GM12872 (cell line): Measurements from ENCODE around the gene MAGI1.

Experiments
- CTCF ChIP-seq: IDR thresholded peaks from 3 replicates; pipeline ENCODE4 v1.5.1; 2011; ENCODE audit warnings: low read depth, mild to moderate bottlenecking, low read length, moderate library complexity; ENCODE audit not compliant: insufficient read depth

The MAGI1 gene

GRCh38 chr3:65908588-65908987 lies 130.1 kb downstream of the MAGI1 start:
- no peak for TF ChIP-seq CTCF

GRCh38 chr3:65907232-65908130 lies 131.2 kb downstream of the MAGI1 start:
- no peak for TF ChIP-seq CTCF

- no peak for TF ChIP-seq CTCF
Observed at GRCh38 chr3:65905771-65906170, 132.9 kb downstream of the MAGI1 start.

- TF ChIP-seq CTCF, result no peak
Observed at GRCh38 chr3:65904016-65904415, 134.7 kb downstream of the MAGI1 start.

- no peak for TF ChIP-seq CTCF
Observed at GRCh38 chr3:65902304-65902793, 136.4 kb downstream of the MAGI1 start.

GRCh38 chr3:65901226-65901625 lies 137.5 kb downstream of the MAGI1 start:
- no peak for TF ChIP-seq CTCF

- no peak for TF ChIP-seq CTCF
Observed at GRCh38 chr3:65899226-65899625, 139.5 kb downstream of the MAGI1 start.
